GM10266 (cell line): ENCODE results near the gene RNF208.

Experiments
- DNase-seq: peaks from one replicate; pipeline ENCODE4 v3.0.0; 2012; ENCODE audit errors: extremely low spot score
- TF ChIP-seq, protein P1 (sequence below): IDR thresholded peaks from 2 replicates; pipeline ENCODE4 v1.5.1; 2012; ENCODE audit warnings: mild to moderate bottlenecking, low read depth; ENCODE audit not compliant: control insufficient read depth, insufficient read depth; ENCODE audit errors: missing control alignments

The RNF208 gene

DNA sequence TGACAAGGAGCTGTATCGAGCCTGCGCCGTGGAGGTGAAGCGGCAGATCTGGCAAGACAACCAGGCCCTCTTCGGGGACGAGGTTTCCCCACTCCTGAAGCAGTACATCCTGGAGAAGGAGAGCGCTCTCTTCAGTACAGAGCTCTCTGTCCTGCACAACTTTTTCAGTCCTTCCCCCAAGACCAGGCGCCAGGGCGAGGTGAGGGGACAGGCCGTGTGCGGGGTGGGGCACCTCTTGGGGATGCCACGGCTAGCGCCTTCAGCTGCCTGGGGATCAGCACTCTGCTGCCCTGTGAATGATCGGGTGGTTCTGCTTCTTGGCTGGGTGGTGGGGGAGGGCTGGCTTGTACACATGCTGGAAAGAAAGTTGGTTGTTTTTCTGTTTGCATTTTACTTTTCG is 34.8 kb upstream of the RNF208 start:
- TF ChIP-seq, protein P1, sequence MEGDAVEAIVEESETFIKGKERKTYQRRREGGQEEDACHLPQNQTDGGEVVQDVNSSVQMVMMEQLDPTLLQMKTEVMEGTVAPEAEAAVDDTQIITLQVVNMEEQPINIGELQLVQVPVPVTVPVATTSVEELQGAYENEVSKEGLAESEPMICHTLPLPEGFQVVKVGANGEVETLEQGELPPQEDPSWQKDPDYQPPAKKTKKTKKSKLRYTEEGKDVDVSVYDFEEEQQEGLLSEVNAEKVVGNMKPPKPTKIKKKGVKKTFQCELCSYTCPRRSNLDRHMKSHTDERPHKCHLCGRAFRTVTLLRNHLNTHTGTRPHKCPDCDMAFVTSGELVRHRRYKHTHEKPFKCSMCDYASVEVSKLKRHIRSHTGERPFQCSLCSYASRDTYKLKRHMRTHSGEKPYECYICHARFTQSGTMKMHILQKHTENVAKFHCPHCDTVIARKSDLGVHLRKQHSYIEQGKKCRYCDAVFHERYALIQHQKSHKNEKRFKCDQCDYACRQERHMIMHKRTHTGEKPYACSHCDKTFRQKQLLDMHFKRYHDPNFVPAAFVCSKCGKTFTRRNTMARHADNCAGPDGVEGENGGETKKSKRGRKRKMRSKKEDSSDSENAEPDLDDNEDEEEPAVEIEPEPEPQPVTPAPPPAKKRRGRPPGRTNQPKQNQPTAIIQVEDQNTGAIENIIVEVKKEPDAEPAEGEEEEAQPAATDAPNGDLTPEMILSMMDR, result no peak
- DNase-seq, result no peak

DNA sequence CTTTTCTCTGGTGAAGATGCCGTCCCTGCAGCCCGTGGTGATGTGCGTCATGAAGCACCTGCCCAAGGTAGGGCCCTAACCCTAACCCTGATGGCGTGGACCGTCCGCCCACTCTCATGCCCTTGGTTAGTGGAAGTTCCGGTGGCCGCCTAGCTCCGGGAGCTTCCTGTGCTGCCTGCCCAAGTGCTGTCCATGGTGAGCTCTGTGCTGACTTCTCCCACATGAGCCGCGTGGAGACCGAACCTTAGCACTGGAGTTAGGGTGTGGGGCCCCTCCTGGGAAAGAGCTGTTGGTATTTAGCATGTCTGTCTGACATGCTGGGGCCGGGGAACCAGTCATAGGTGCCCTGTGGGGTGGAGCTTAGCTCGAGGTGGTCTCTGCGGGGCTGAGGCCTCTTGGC is 34.3 kb upstream of the RNF208 start:
- TF ChIP-seq, protein P1, result no peak

DNA sequence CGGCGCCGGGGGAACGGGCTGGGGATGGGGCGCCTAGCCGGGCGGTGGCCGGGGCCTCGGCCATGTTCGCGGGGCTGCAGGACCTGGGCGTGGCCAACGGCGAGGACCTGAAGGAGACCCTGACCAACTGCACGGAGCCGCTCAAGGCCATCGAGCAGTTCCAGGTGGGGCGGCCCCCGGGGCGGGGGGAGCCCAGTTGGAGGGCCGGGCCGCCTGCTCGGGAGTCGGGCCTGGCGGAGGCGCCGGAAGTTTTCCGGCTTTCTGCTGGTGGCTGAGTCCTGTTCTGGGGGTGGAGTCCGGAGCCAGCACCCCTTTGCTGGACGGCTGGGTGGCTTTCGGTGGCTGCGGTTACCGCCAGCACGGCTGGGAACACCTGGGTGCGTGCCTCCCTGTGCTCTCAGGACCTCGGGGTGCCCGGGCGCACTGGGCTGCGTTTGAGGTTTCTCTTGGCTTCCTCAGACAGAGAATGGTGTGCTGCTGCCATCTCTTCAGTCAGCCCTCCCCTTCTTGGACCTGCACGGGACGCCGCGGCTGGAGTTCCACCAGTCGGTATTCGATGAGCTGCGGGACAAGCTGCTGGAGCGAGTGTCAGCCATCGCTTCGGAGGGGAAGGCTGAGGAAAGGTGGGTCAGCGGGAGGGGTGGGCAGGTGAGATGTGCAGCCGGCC is 33.5 kb upstream of the RNF208 start:
- DNase-seq, result no peak
- TF ChIP-seq, protein P1, result no peak

More for the DNA sequence above, 34.3 kb upstream of the RNF208 start:
- no peak for DNase-seq

DNA sequence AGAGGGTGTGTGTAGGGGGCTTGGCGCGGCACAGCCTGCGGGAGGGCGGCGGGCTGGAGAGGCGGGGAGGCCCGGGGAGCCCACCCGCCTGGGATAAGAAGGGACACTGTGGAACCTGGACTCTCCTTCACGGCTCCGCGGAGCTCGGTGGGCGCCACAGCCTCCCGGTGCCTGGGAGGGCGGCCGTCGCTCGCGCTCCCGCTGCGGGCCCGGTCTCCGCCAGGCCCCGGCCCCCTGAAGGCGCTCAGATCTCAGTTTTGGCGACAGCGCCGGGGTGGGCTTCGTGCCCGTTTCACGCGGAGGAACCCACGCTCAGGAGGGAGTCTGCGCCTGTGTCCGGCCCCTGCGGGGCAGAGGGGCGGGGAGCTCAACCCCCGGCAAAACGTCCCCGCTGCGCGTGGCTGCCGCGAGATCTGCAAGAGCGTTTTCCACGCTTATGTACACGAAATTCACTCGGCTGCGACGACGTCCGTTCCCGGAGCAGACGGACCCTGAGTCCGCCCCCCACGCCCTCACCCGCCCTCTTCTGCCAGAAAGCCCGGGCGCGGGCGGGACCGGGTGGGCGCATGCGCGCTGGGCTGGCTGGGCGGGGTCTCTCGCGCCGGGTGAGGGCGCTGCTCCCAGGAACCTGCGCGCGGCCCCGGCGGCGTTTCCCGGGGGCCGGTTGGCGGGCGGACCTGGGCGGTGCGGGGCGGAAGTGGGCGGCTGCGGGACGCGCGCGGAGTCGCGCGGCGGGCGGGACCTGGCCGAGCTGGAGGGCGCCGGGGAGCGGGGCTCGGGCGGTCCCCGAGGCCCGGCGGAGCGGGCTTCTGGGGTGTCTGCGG is 32.8 kb upstream of the RNF208 start, which contains the start of gene NELFB:
NELFB (plus strand) TSS at position 704 of the 824 bp plus-strand sequence.
- peak; percentile 100 for DNase-seq
- TF ChIP-seq, protein P1, result no peak

DNA sequence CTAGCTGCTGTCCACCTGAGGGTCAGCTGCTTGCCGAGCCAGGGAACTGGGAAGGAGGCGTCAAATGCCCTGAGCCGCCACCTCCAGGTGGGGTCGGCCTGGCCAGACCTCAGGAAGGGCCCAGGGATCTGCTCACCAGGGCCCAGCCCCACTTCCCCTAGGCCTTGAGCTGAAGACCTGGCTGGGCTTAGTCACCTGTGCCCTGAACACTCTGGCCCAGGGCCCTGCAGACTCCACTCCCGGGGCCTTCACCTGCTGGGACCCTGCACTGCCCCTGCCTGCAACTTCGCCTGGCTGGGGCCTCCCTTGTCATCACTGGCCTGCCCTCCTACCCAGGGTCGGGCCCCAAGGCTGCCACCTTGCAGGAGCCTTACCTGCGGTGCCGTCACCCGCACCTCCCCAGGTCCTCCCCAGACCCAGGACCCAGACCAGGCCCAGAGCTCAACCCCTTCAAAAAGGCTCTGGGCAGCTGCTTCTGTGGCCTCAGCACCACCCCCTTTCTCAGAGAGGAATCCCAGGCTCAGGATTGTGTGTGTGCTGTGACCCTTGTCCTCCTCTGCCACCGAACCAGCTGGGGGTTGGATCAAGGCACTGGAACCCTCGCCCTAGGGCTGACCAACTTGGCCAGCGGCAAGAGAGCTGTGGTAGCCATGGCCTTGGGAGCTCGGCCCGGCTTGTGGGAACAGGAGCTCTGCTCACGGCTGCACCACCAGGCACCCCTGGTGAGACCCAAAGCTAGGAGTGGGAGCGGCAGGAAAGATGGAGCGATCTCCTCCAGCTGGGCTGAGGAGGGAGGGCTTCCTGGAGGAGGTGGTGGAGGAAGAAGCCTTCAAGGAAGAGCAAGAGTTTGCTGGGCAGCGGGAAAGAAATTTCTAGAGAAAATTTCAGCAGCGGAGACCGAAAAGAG is 31.9 kb upstream of the RNF208 start:
- DNase-seq, result no peak
- TF ChIP-seq, protein P1, result no peak

DNA sequence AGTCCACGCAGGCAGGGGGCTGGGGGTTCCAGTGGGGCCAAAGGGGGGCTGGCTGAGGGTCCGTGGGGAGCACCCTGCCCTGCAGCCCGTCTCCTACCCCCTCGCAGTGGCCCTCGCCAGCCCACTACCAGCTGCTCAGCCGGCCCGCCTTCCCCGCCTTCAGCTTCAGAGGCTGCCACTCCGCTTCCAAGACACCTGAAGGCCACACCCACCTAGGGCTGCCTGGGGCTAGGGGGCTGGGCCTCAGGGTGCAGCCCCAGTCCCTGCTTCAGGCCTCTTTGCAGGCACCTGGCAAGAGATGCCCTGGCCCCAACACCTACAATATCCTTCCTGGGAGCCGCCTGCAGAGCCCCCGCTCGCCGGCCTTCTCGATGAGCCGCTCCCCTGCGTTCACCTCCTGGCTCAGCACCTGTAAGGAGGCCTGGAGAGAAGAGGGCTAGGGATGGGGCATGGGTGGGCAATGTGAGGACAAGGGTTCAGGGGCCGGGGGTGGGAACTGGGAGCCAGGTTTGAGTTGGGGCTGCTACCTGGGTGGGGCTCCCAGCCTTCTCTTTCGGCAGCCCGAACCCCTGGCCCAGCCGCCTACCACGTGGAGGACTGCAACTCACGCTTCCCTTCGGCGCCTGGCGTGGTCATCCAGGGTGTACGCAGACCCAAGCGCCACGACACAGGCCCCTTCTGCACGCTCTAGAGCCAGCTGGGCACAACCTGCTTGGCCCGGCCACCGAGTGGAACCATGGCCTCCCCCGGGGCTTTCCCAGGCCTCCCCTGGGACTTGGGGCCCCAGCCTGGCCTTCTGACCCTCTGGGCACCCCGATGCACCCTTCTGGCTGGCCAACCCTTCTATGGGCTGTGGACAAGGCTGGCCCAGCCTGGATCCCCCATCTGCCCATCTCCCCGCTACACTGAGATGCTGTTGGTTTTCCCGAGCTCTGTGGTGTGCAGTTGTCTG is 30.8 kb upstream of the RNF208 start:
- TF ChIP-seq, protein P1, result no peak
- DNase-seq, result no peak
